ENCODE data around the gene NOLC1. TPM values are rescaled to one million over a fixed set of nuclear protein-coding genes. Genes with fewer than 3 reads are reported as not detected.
A peak's percentile ranks its signal among the peaks of the same experiment; 100 is the strongest.

Gene NOLC1
- total and polyA plus RNA-seq, 10 of the 15 experiments (the other 5 are each of a cell fraction or from before 2014, with no cell fraction given), result 91.7 to 244 (median 128) TPM

- TF ChIP-seq SKIL (IDR thresholded peaks at IDR 0.05; ENCODE audit: low read depth, poor library complexity, severe bottlenecking), result no peak
- TF ChIP-seq RUNX3 (IDR thresholded peaks at IDR 0.05; ENCODE audit: low read length), result no peak
- TF ChIP-seq RBBP5 (conservative IDR thresholded peaks at IDR 0.05), result no peak
- TF ChIP-seq POLR2AphosphoS5 (IDR thresholded peaks at IDR 0.05; ENCODE audit: low read length), result 0 out of 2 replicates have a peak, but pooled peaks have one; percentile 47
- TF ChIP-seq ATF3 (IDR thresholded peaks at IDR 0.05; ENCODE audit: borderline replicate concordance, extremely low read depth, low read depth, low read length), result no peak
- TF ChIP-seq MYC (IDR thresholded peaks at IDR 0.05; ENCODE audit: insufficient read depth, insufficient read length, insufficient replicate concordance, low read length, severe bottlenecking), result peak; percentile 42
- TF ChIP-seq RB1 (IDR thresholded peaks at IDR 0.05; ENCODE audit: borderline replicate concordance), result peak; percentile 57; the same call in 1 of the 2 replicates
- no peak for TF ChIP-seq GABPA (IDR thresholded peaks at IDR 0.05; ENCODE audit: low read depth)
- TF ChIP-seq RFX5 (IDR thresholded peaks at IDR 0.05; ENCODE audit: low read depth, low read length), result no peak
Observed at GRCh38 chr10:102120142-102120990, 31.8 kb upstream of the NOLC1 start, which contains the start of gene LDB1 (continued).
